ENCODE results near the gene AIF1L.

Gene AIF1L

DNA sequence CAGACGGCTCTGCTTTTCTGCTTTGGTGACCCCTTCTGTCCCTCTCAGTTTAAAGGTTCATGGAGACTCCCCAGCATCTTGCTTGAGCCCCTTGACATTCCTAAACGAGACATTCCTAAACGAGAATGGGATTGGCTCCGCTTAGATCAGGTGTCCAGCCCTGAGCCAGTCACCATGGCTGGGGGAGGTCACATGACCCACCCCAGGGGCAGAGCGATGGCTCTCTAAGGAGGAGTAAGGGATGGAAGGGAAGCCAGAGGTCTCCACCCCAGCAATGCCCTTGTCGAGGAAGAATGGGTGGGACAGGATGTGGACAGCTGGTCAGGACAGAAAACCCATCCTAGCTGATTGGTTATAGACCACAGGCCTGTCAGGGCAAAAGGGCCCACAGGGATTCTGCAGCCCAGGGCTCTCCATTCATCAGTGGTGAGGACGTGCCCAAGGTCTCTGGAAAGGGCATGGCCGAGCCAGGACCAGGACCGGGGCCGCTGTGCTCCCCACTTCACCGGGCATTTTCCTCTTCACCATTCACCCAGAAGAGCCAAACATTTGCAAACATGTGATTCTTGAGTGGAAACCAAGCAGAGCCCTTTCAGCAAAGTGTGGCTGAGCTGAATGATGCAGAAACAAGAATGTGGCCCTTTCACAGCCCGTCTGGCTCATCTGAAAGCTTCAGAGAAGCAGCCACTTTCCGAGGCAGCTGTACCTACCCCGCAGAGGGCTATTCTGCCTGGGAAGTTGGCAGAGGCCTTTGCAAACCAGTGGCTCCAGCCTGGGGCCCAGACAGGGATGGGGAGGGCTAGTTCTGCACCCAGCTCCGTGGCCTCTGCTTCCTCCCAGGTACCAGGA, 19.8 kb upstream of the AIF1L start:
- TF ChIP-seq, protein P1, sequence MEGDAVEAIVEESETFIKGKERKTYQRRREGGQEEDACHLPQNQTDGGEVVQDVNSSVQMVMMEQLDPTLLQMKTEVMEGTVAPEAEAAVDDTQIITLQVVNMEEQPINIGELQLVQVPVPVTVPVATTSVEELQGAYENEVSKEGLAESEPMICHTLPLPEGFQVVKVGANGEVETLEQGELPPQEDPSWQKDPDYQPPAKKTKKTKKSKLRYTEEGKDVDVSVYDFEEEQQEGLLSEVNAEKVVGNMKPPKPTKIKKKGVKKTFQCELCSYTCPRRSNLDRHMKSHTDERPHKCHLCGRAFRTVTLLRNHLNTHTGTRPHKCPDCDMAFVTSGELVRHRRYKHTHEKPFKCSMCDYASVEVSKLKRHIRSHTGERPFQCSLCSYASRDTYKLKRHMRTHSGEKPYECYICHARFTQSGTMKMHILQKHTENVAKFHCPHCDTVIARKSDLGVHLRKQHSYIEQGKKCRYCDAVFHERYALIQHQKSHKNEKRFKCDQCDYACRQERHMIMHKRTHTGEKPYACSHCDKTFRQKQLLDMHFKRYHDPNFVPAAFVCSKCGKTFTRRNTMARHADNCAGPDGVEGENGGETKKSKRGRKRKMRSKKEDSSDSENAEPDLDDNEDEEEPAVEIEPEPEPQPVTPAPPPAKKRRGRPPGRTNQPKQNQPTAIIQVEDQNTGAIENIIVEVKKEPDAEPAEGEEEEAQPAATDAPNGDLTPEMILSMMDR (IDR thresholded peaks at IDR 0.05; ENCODE audit: borderline replicate concordance, control extremely low read depth, extremely low read depth, insufficient read depth, missing control alignments): no peak

GRCh38 chr9:131078427-131079366, 17.6 kb upstream of the AIF1L start:
- DNase-seq (ENCODE audit: low spot score): no peak
- in situ Hi-C loops (cut with MboI; ENCODE audit: low sequenced_read_pairs, unreplicated experiment): no loop called here
- TF ChIP-seq, protein P1 (IDR thresholded peaks at IDR 0.05; ENCODE audit: borderline replicate concordance, control extremely low read depth, extremely low read depth, insufficient read depth, missing control alignments): no peak

More for the DNA sequence above, 19.8 kb upstream of the AIF1L start:
- in situ Hi-C loops (cut with MboI; ENCODE audit: low sequenced_read_pairs, unreplicated experiment): no loop called here
- DNase-seq (ENCODE audit: low spot score): no peak

DNA sequence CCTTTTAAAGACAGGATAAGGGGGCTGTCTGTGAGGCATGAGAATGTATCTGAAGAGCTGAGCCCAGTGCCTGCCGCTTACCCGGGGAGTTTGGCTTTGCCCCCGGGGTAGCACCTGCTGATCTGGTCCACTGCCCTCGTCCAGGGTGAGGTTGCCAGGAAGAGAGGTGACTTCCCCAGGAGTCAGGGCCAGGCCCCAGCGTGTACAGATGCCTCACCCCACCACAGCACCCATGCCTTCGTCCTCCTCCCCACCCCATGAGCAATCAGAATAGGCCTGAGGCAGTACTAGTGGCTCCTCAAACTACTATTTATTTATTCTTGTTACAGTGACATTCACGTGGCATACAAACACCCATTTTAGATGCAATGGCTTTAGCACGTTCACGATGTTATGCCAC, 15.7 kb upstream of the AIF1L start:
- in situ Hi-C loops (cut with MboI; ENCODE audit: low sequenced_read_pairs, unreplicated experiment): no loop called here
- TF ChIP-seq, protein P1 (IDR thresholded peaks at IDR 0.05; ENCODE audit: borderline replicate concordance, control extremely low read depth, extremely low read depth, insufficient read depth, missing control alignments): no peak
- DNase-seq (ENCODE audit: low spot score): no peak

GRCh38 chr9:131081868-131082267, 14.5 kb upstream of the AIF1L start:
- in situ Hi-C loops (cut with MboI; ENCODE audit: low sequenced_read_pairs, unreplicated experiment): no loop called here

GRCh38 chr9:131082774-131083512, 13.4 kb upstream of the AIF1L start:
- in situ Hi-C loops (cut with MboI; ENCODE audit: low sequenced_read_pairs, unreplicated experiment): no loop called here
- TF ChIP-seq, protein P1 (IDR thresholded peaks at IDR 0.05; ENCODE audit: borderline replicate concordance, control extremely low read depth, extremely low read depth, insufficient read depth, missing control alignments): no peak
- no peak for DNase-seq (ENCODE audit: low spot score)

More at GRCh38 chr9:131081868-131082267, 14.5 kb upstream of the AIF1L start:
- TF ChIP-seq, protein P1 (IDR thresholded peaks at IDR 0.05; ENCODE audit: borderline replicate concordance, control extremely low read depth, extremely low read depth, insufficient read depth, missing control alignments): no peak
- DNase-seq (ENCODE audit: low spot score): no peak

All from GM13976 (cell line).